Endothelial cell of umbilical vein (primary cell): ENCODE data around the gene AASDH. TPM values are rescaled to one million over a fixed set of nuclear protein-coding genes. Genes with fewer than 3 reads are reported as not detected.

Source experiments
- BruUV-seq: library from RNA; stranded (reverse); fragments of 400-500 nt; replicated peaks from 2 replicates; lab custom pipeline; 2021; lab: Mats Ljungman, UMichigan
- CTCF ChIA-PET: fragments of 300-600, 350-600 bp; sonication (Branson Sonifier 250); formaldehyde crosslinking; loops from one replicate; lab custom pipeline; 2021; ENCODE audit warnings: antibody characterized with exemption, inconsistent platforms; lab: Charles Lee
- POLR2A ChIA-PET: fragments of 300-600, 350-600 bp; sonication (Branson Sonifier 250); formaldehyde crosslinking; loops from one replicate; lab custom pipeline; 2021; ENCODE audit warnings: antibody characterized with exemption, inconsistent platforms; lab: Charles Lee
- DNase-seq: peaks from one replicate; pipeline ENCODE4 v3.0.0-alpha.2; 2011; ENCODE audit warnings: low read depth, low spot score
- FAIRE-seq: peaks from 2 replicates; lab custom pipeline; 2011; peaks lifted over from hg19 to GRCh38; lab: Jason Lieb, UNC
- H2AFZ ChIP-seq: 2 replicates; pipeline ENCODE4 v1.6.0; 2012; ENCODE audit warnings: low read depth, low read length, control low read depth, inconsistent platforms
- H3K27ac ChIP-seq: 2 replicates; pipeline ENCODE4 v1.5.1; 2011; ENCODE audit warnings: low read depth, mild to moderate bottlenecking, control low read depth, low read length, moderate library complexity; ENCODE audit not compliant: insufficient read depth
- H3K27me3 ChIP-seq, 2 experiments: 2 replicates each; pipeline versions ENCODE4 v1.6.0 to v1.6.1; 2011; ENCODE audit warnings: low read length in 2 of 2, mixed read lengths in 1 of 2; ENCODE audit not compliant: control insufficient read depth in 2 of 2, insufficient read depth in 2 of 2
- H3K36me3 ChIP-seq, 2 experiments: 2 replicates in 1 of 2; 3 replicates in 1 of 2; pipeline ENCODE4 v1.5.1; 2011; ENCODE audit warnings: low read length in 2 of 2, mild to moderate bottlenecking in 1 of 2, moderate library complexity in 1 of 2; ENCODE audit not compliant: control insufficient read depth in 2 of 2, insufficient read depth in 2 of 2; ENCODE audit errors: extremely low read depth in 1 of 2
- H3K4me1 ChIP-seq: 3 replicates; pipeline ENCODE4 v1.5.1; 2011; ENCODE audit warnings: mild to moderate bottlenecking, low read length; ENCODE audit not compliant: control insufficient read depth, insufficient read depth; ENCODE audit errors: extremely low read depth
- H3K4me2 ChIP-seq: 2 replicates; pipeline ENCODE4 v1.6.1; 2011; ENCODE audit warnings: low read length, control low read depth, mixed read lengths; ENCODE audit not compliant: insufficient read depth
- H3K4me3 ChIP-seq, 3 experiments: fragments of 200-600 bp in 1 of 3; sonication (generic), shearing (Covaris generic) in 1 of 3; replicated peaks in 1 of 3; 2 replicates each; pipeline ENCODE4 v1.5.1; 2011 to 2016; ENCODE audit warnings: control low read depth in 3 of 3, low read length in 3 of 3, mild to moderate bottlenecking in 2 of 3, inconsistent platforms in 1 of 3, low read depth in 1 of 3, moderate library complexity in 1 of 3; ENCODE audit not compliant: insufficient read depth in 1 of 3
- H3K79me2 ChIP-seq: 2 replicates; pipeline ENCODE4 v1.6.0; 2012; ENCODE audit warnings: low read length, inconsistent platforms; ENCODE audit not compliant: control insufficient read depth, insufficient read depth
- H3K9ac ChIP-seq: replicated peaks from 2 replicates; pipeline ENCODE3; 2011; ENCODE audit warnings: low read length, control low read depth; ENCODE audit not compliant: insufficient read depth; ENCODE audit errors: extremely low read depth
- H3K9me1 ChIP-seq: replicated peaks from 3 replicates; pipeline ENCODE4 v1.6.0; 2011; ENCODE audit warnings: mild to moderate bottlenecking, low read length; ENCODE audit not compliant: control insufficient read depth, insufficient read depth; ENCODE audit errors: extremely low read depth
- H3K9me3 ChIP-seq: replicated peaks from 2 replicates; pipeline ENCODE4 v1.5.1; 2012; ENCODE audit warnings: low read length, inconsistent platforms; ENCODE audit not compliant: control insufficient read depth, insufficient read depth
- H4K20me1 ChIP-seq: replicated peaks from 2 replicates; pipeline ENCODE3; 2011; ENCODE audit warnings: mild to moderate bottlenecking, low read length; ENCODE audit not compliant: control insufficient read depth, insufficient read depth; ENCODE audit errors: extremely low read depth
- CTCF ChIP-seq, 2 donors: IDR thresholded peaks; 1 replicate in 1 of 2; 2 replicates in 1 of 2; pipeline ENCODE4 v1.5.1; 2011; ENCODE audit warnings: low read length in 2 of 2, mild to moderate bottlenecking in 2 of 2, moderate library complexity in 2 of 2, control low read depth in 1 of 2, inconsistent platforms in 1 of 2, low read depth in 1 of 2; ENCODE audit not compliant: insufficient read depth in 1 of 2; ENCODE audit errors: extremely low read depth in 1 of 2
- FOS ChIP-seq: IDR thresholded peaks from 2 replicates; pipeline ENCODE4 v1.6.1; 2011; ENCODE audit warnings: mild to moderate bottlenecking, low read length, moderate library complexity, borderline replicate concordance; ENCODE audit not compliant: insufficient read depth
- MYC ChIP-seq: IDR thresholded peaks from one replicate; pipeline ENCODE4 v1.6.1; 2011; ENCODE audit warnings: mild to moderate bottlenecking, low read depth, low read length
- POLR2A ChIP-seq: IDR thresholded peaks from 2 replicates; pipeline ENCODE4 v1.6.1; 2012; ENCODE audit warnings: low read depth, mild to moderate bottlenecking, control low read depth, low read length
- dilution Hi-C: fragments of 300-500 bp; cut with MboI; formaldehyde crosslinking; loops from one replicate; pipeline ENCODE4 v1.15.0; 2019; ENCODE audit warnings: low sequenced_read_pairs; ENCODE audit not compliant: extremely low pct_ligation_motif_present
- intact Hi-C: fragments of 100-400 bp; cut with micrococcal nuclease; formaldehyde crosslinking; loops from one replicate; pipeline ENCODE4 v1.10.0; 2022
- polyA plus RNA-seq, 4 experiments: library from polyadenylated mRNA; depleted of rRNA in 3 of 4; stranded (reverse) in 3 of 4; unstranded in 1 of 4; fragments of >200 nt; gene quantifications; 2 replicates each; pipeline versions ENCODE4 v1.2.1 to v1.2.3, GENCODE V29; 2011 to 2012; ENCODE audit warnings: missing spikeins in 1 of 4
- total RNA-seq: library from RNA; stranded (reverse); gene quantifications from 2 replicates; pipeline ENCODE4 v1.2.3, GENCODE V29; 2021

AASDH gene
- total and polyA plus RNA-seq, 2 donors (not counting 3 experiments of a cell fraction or from before 2014, with no cell fraction given), result 4.2 to 9.5 TPM

GRCh38 chr4:56301997-56302496 is 85.2 kb downstream of the AASDH start:
- H4K20me1 ChIP-seq, result no peaks in the 10 kb centered on the region
- dilution Hi-C loops (no loop called here), intact Hi-C loops (loop anchor here (1.0 to 10.0 kb wide), 6 partner anchors 173 to 755 kb away; partner anchors contain the start of genes CEP135 and CLOCK)
- H3K9me3 ChIP-seq, result no peaks in the 10 kb centered on the region
- ChIA-PET CTCF (interaction anchor here (1.0 to 4.8 kb wide), 3 partner anchors 10 to 354 kb away, joined by 3 to 57 read pairs (median 3); partner anchors contain the start of genes AASDH and CEP135), POLR2A (no interaction called here)
- H3K4me2 ChIP-seq, result no peak overlapping the region
- no TSS peak for BruUV-seq
- H3K27me3 ChIP-seq, result no peaks in the 10 kb centered on the region
- no peak for DNase-seq
- H3K27ac ChIP-seq, result no peak overlapping the region
- H3K79me2 ChIP-seq, result no peaks in the 10 kb centered on the region
- no peak for TF ChIP-seq POLR2A
- TF ChIP-seq FOS, result no peak
- H3K36me3 ChIP-seq, result no peaks in the 10 kb centered on the region
- FAIRE-seq, result no peak
- no peak overlapping the region for H3K4me3 ChIP-seq
- no peaks in the 10 kb centered on the region for H3K9me1 ChIP-seq
- H3K9ac ChIP-seq, result no peak overlapping the region
- no peaks in the 10 kb centered on the region for H3K4me1 ChIP-seq
- no peak overlapping the region for H2AFZ ChIP-seq

GRCh38 chr4:56301181-56301996 is 85.9 kb downstream of the AASDH start:
- intact Hi-C loops, result loop anchor here (1.0 to 10.0 kb wide), 6 partner anchors 173 to 755 kb away; partner anchors contain the start of genes CEP135 and CLOCK
- H3K9ac ChIP-seq, result peak overlapping the region; percentile 35
- peak overlapping the region; percentile 35 for H3K27ac ChIP-seq

More at GRCh38 chr4:56301181-56301996, 85.9 kb downstream of the AASDH start:
- Histone ChIP-seq H3K36me3 (no peaks in the 10 kb centered on the region), H4K20me1 (no peaks in the 10 kb centered on the region), H3K4me1 (no peaks in the 10 kb centered on the region), H3K4me3 (peak overlapping the region in 1 of 3 experiments; percentile 23), H3K4me2 (peak overlapping the region; percentile 61), H2AFZ (peak overlapping the region; percentile 15), H3K79me2 (no peaks in the 10 kb centered on the region), H3K9me1 (no peaks in the 10 kb centered on the region), H3K9me3 (no peaks in the 10 kb centered on the region), H3K27me3 (no peaks in the 10 kb centered on the region)
- dilution Hi-C loops, result no loop called here
- DNase-seq (peak; percentile 84), FAIRE-seq (peak; percentile 77)
- ChIA-PET POLR2A (no interaction called here), CTCF (interaction anchor here (1.1 to 4.8 kb wide), 4 partner anchors 10 to 353 kb away, joined by 3 to 57 read pairs (median 4); partner anchors contain the start of gene CEP135)
- no TSS peak for BruUV-seq
- TF ChIP-seq CTCF (IDR thresholded peaks at IDR 0.05; ENCODE audit: extremely low read depth in 1 of 2, insufficient read depth in 1 of 2, low read depth in 1 of 2, low read length in 2 of 2) (peak; percentile 90), MYC (no peak)
